ENCODE data around the gene PSRC1. TPM values are rescaled to one million over a fixed set of nuclear protein-coding genes. Genes with fewer than 3 reads are reported as not detected.

Gene PSRC1
- total RNA-seq, 2 experiments from 2014 or later = 40.7 to 42.7 TPM

GRCh38 chr1:109252893-109253802, 29.8 kb downstream of the PSRC1 start:
- ChIA-PET POLR2A (interaction anchor here (0.9 to 1.8 kb wide), 9 partner anchors 12 to 230 kb away, joined by 3 to 10 read pairs (median 4); partner anchors contain the start of genes ATXN7L2, PSMA5, PSRC1 and SORT1), CTCF (ENCODE audit: unreplicated experiment) (interaction anchor here (0.6 to 1.2 kb wide), 2 partner anchors 14 to 279 kb away, joined by 3 read pairs; no protein-coding TSS in a partner anchor)
- peak overlapping the region; percentile 80 for H2AFZ ChIP-seq (ENCODE audit: low read length)
- H3K4me3 ChIP-seq (ENCODE audit: low read depth, low read length, poor library complexity, severe bottlenecking) = peak overlapping the region; percentile 64
- DNase-seq (ENCODE audit: low spot score) = peak; percentile 73
- no peaks in the 10 kb centered on the region for H3K9me2 ChIP-seq (ENCODE audit: insufficient read depth, low read length)
- H3K4me2 ChIP-seq (ENCODE audit: low read length) = peak overlapping the region; percentile 83
- H3K36me3 ChIP-seq (ENCODE audit: insufficient read depth, low read length) = no peaks in the 10 kb centered on the region
- no peaks in the 10 kb centered on the region for H3K79me2 ChIP-seq (ENCODE audit: insufficient read depth, low read depth, low read length)
- no peaks in the 10 kb centered on the region for H4K20me1 ChIP-seq (ENCODE audit: insufficient read depth, low read length)
- H3K4me1 ChIP-seq (ENCODE audit: insufficient read depth, low read length, poor library complexity, severe bottlenecking) = peaks cover 30% of the 10 kb centered on the region
- TF ChIP-seq CTCF (conservative IDR thresholded peaks at IDR 0.05; ENCODE audit: low read length) (no peak), EZH2phosphoT487 (IDR thresholded peaks at IDR 0.05; ENCODE audit: borderline replicate concordance, low read depth, low read length) (no peak)
- peak overlapping the region; percentile 54 for H3K27ac ChIP-seq (ENCODE audit: low read depth, low read length, poor library complexity, severe bottlenecking)
- intact Hi-C loops (cut with micrococcal nuclease; ENCODE audit: unreplicated experiment) = no loop called here
- no TSS peak for BruUV-seq (replicated peaks)
- H3K9me3 ChIP-seq (ENCODE audit: low read length) = no peaks in the 10 kb centered on the region

GRCh38 chr1:109252167-109252892, 30.6 kb downstream of the PSRC1 start:
- Histone ChIP-seq H3K4me2 (ENCODE audit: low read length) (no peak overlapping the region), H3K27ac (ENCODE audit: low read depth, low read length, poor library complexity, severe bottlenecking) (no peak overlapping the region), H3K79me2 (ENCODE audit: insufficient read depth, low read depth, low read length) (no peaks in the 10 kb centered on the region), H3K9me3 (ENCODE audit: low read length) (no peaks in the 10 kb centered on the region), H3K36me3 (ENCODE audit: insufficient read depth, low read length) (no peaks in the 10 kb centered on the region), H3K4me1 (ENCODE audit: insufficient read depth, low read length, poor library complexity, severe bottlenecking) (peaks cover 30% of the 10 kb centered on the region), H3K9me2 (ENCODE audit: insufficient read depth, low read length) (no peaks in the 10 kb centered on the region), H3K4me3 (ENCODE audit: low read depth, low read length, poor library complexity, severe bottlenecking) (no peak overlapping the region), H2AFZ (ENCODE audit: low read length) (no peak overlapping the region), H4K20me1 (ENCODE audit: insufficient read depth, low read length) (no peaks in the 10 kb centered on the region)
- POLR2A ChIA-PET = interaction anchor here (1.3 kb wide), 1 partner anchor 231 kb away, joined by 4 read pairs; the partner anchor contains the start of gene ATXN7L2
- DNase-seq (ENCODE audit: low spot score) = no peak
- TF ChIP-seq EZH2phosphoT487 (IDR thresholded peaks at IDR 0.05; ENCODE audit: borderline replicate concordance, low read depth, low read length) (no peak), CTCF (conservative IDR thresholded peaks at IDR 0.05; ENCODE audit: low read length) (no peak)
- CTCF ChIA-PET (ENCODE audit: unreplicated experiment) = no interaction called here
- BruUV-seq (replicated peaks) = TSS peak; percentile 60
- intact Hi-C loops (cut with micrococcal nuclease; ENCODE audit: unreplicated experiment) = no loop called here

Data from OCI-LY7 (cell line).